NK-92 treated with Interleukin-12 subunit alpha and Interleukin-12 subunit beta, amount 100 ng/mL, for 24 hours (cell line): ENCODE data around the gene CDK14.

Experiments
- DNase-seq: peaks from one replicate; lab custom pipeline; 2025; lab: John Stamatoyannopoulos, UW

CDK14 gene

DNA sequence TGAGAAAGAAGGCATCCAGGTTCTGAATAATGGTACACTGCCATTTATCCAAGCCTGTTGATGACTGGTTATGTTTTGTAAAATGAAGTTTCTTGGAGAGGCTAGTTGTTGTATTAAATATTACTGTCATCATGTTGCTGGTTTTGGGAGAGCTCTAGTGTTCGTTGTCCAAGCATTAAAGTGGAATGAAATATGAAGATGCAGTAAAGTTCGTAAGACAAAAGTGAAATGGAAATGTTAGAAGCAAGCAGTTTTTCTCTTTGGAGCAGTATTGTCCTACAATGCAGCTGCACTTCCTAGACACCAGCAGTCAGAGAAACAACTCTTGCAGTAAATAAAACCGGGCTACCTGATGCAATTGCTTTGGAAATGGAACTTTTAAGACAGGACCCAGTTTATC is 511.3 kb downstream of the CDK14 start:
- DNase-seq, result no peak

DNA sequence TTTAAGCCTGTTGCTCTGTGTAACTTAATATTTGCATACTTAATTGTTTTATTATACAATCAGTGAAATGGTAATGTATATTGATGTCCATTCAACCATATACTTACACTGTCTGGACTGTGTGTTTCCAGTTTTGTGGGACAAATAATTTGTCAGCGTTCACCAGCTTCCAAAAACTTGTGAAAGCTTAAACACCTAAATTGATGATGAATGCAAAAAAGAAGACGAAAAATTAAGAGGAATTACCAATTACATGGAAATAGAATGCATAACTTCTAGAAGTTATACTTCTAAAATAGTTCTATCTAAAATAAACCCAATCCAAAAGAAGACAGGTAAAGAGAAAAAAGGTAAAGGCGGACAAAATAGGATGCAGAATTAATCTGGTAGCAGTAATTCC is 513.1 kb downstream of the CDK14 start:
- no peak for DNase-seq

DNA sequence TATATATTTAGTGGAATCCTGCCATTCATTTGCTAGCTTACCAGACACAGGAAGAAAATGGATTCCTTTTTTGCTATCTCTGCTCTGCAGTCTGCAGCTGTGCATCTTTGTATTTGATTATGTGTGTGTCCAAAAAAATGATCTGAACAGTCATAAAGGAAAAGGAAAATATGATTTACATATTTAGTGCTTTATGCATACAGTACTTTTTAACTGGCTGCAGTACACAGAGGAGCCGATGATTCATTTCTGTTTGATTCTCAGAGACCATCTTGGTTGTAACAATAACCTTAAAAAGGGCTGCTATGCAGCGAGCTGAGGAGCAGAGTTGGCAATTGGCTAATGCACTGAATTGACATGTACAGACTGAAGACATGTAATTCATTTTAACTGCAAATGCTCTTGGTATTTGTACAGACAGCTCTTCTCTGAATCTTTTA is 516.8 kb downstream of the CDK14 start:
- DNase-seq, result no peak

DNA sequence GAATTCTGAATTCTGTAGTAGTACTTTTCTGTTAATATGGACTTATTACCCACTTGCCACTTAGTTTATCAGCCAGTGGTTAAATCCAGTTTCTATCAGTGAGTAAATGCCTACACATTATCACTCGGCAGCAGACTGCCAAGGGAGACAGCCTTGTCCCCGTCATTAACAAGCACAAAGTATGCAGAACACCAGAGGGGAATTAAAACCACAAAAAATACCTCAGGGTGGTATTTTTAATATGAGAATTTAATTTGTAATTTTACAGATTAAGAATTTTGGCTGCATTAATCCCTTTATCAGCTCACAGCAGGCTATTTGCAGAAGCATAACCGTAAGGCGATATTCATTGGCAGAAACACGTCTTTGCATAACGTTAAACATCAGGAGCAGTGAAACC is 518.1 kb downstream of the CDK14 start:
- DNase-seq, result no peak

DNA sequence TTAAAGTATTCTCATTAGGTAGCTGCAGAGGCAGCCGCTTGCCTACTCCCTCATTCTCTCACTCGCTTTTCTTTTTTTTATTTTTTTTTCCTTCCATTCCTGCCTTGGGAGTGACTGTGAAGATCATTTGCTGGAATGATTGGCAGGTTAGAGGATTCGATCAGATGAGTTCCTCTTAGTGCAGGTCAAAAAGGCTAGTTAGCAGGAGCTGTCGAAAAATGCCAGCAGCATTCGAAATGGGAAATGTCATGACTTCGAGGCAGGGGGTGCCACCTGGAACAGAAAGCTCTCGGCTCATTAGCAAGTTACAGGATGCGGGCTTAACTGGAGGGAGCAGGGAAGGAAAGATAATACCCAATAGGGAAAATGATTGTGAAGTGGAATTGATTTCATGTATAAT is 530.6 kb downstream of the CDK14 start:
- DNase-seq, result no peak

DNA sequence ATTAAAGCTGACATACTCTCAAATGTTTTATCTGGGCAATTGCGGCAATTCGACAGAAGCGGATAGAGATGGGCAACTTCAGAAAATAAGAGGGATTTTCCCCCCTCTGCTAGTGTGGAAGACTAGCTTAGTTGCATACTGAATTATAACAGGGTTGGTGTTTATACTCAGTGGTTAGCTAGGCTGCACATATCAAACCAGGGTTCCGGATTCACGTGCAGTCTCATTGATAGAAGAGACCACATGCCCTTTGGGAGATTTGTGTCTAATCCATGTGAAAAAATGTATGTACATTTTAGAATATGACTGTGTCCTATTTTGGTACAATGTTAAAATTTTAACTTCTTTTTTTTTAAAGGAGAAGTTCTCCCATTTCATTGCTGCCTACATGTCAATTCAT is 531.2 kb downstream of the CDK14 start:
- no peak for DNase-seq

DNA sequence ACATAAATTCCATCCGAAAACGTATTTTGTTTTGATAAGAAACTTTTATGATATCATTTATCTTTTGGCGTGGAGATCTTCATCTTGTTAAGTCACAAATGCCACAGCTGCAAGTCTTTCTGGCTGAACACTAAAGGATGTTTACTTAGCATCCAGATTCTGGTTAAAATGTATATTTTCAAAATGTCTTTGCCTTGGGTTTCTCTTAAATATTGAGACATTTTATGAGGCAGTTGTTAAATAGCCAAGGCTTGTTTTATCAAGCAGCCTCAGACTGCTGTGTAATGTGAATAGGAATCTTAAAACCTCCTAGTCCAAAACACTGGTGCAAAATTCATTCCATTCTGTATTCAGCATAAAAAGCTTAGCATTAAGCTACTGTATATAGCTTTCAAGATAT is 531.8 kb downstream of the CDK14 start:
- no peak for DNase-seq

DNA sequence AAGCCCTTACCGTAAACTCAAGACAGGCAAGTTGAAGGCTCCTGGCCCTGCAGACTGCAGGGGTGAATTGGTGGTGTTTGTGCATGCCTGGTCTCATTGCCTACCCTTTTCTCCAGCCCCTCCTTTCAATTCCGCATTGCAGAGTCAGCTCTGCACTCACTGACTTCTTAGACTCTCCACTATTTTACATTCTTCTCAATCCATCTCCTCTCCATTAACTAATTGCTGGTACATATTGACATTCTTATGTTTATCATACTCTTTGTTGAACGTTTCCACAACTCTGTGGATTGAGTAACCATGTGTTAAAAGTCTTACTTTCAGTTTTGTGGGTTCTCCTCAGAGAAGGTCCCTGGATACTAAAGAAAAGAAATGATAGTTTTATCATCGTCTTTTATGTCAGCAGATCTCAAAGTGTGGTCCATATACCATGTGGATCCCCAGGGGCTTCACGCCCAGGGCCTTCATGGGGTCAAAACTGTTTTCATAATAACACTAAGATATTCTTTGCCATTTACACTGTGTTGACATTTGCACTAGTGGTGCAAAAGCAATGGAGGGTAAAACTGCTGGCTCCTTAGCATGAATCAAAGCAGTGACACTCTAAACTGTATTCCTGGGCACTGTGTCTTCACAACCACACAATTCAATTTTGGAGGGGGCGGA is 532.7 kb downstream of the CDK14 start:
- no peak for DNase-seq

DNA sequence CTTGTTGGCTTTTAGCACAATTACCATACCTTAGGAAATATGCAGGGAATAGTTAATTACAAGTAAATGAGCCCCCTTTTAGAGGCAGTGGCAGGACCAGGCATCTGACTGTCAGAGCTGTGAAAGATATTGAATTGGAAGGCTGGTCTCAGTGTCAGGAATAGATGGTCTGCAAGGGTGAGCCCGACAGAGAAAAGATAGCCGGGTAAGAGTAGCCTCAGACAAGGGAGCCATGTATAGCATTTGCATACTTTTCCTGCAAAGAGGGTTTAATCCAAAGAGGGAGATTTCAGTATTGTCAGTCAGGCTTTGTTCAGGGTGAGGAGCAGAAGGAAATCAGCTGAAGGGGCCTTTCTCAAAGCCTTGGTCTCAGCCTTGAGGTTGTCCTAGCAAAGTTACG is 539.2 kb downstream of the CDK14 start:
- DNase-seq, result no peak

DNA sequence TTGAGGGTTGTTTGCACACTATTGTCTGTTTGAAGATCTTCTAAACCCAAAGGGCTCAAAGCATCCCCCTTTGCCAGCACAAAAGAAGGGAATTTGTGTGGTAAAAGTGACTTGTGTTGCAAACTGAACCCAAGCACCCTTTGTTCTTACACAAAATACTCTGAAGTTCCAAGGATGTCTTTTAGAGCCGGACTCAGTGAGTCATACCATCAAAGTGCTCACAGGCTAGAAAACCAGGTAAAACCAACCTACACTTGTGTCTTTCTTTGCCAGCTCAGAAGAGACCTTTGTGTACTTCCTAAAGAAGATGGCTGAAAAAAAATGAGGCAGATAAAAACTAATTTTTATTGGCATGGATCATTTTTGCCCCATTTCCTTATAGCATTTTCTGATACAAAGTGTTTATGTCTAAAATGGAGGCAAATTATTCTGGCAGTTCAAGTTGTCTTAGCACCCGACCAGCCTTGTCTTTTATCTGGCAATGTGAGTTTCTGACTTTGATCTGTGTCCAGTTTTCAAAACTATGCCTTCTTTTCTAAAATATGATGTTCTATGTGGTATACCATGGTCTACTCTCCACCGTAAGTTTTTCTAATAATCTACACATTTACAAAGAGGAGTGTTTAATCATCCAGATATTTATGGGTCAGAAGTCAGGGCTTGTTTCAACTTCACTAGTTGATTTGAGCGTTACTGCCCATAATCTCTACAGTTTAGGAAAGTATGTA is 539.7 kb downstream of the CDK14 start:
- no peak for DNase-seq

DNA sequence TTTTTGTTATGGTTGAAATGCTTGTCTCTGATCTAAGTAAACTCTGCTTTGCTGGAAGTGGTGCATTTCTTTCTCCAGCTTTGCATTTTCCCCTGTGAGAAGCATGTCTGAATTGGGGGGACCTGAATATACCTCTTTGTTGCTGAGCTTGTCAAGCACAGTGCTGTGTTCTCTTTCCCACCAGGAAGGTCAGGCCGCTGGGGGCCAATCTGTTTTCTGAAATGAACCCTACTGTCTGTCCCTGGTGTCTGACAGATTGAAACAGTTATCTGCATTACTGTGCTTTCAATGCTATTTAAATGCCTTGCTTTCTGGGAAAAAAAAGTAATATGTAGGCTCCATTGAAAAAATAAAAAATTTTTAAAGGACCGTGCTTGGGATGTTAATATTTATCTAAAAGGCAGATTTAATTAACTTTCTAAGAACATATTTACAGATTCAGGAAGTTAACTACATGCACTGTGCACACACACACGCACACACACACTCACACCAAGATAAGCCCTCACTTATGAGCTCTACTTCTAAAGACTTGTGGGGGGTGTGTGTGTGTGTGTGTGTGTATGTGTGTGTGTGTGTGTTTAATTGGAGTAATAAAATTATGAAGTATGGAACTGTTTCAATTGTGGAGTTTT is 541.1 kb downstream of the CDK14 start:
- DNase-seq, result no peak

DNA sequence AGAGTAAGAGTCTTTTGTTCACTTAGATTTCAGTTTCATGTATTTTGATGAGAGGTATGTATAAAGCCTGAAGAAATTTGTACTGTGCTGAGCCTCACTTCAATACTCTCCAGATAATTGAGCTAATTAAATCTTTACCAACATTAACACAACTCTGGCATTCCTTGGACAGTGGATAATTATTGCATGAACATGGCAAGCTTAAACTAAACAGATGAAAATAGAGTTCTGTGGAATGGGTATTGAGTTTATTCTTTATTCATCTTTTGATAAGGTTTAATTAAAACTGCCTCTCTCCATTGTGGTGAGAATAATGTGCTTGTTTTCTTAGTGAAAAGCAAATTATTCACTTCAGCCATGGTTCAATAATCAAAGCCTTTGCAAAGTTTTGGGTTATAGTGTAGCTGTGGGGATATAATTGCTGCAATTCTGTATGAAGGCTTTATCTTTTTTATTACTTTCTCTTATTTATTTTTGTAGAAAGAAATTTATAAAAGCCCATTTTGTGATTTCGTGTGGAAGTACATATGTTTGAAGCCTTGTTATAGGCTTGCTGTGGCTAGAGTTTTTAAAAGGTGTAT is 541.8 kb downstream of the CDK14 start:
- DNase-seq, result no peak

DNA sequence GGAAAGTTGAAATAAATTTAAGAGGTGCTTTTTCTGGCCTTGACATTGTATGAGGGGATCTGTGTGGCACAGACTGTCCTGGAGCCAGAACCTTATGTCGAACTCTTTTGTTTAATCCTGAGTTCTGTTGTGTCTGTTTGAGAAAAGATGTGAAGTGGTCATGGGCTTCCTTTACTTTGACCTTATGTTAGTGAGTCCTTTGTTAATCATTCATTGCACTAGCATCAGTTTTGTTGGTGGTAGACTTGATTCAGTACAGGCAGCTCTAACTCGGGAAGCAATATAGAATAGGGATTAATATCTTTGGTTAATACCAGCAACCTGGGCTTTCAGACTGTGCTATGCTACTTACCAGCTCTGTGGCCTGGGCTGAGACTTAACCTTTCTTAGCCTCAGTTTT is 544.2 kb downstream of the CDK14 start:
- DNase-seq, result no peak

DNA sequence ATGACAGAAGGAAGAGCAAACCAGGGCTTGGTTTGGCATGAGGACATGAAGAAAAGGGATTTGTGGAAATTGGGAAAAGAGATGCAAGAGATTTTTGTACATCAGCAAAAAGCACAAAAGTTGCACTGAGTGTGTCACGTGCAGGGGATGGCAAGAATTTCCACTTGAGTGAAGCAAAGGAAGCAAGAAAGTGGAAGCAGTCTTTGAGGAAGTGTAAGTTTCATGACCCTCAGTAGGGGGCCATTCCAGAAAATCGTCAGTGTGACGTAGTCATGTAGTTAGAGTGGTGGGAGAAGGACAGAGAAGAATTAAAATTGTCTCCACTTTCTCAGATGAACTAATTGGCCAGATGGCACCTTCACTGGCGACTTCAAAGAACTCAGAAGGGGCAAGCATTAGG is 544.9 kb downstream of the CDK14 start:
- DNase-seq, result no peak

DNA sequence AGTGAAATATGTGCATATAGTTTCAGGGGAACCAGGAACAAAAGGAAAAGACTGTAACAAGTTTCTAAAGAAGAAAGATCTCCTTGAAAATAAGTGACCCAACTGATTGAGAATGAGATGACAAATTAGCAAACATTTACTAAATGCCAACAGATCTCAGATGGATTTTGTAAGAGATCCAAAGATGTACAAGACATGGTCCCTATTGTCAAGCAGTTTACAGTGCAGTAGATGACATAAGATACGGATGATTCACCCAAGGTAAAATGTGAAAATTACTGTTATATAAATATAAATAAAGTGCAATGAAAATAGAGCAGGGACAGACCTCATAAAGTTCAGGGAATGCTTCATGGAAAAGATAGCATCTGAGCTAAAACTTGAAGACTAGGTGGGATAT is 546.6 kb downstream of the CDK14 start:
- DNase-seq, result no peak

DNA sequence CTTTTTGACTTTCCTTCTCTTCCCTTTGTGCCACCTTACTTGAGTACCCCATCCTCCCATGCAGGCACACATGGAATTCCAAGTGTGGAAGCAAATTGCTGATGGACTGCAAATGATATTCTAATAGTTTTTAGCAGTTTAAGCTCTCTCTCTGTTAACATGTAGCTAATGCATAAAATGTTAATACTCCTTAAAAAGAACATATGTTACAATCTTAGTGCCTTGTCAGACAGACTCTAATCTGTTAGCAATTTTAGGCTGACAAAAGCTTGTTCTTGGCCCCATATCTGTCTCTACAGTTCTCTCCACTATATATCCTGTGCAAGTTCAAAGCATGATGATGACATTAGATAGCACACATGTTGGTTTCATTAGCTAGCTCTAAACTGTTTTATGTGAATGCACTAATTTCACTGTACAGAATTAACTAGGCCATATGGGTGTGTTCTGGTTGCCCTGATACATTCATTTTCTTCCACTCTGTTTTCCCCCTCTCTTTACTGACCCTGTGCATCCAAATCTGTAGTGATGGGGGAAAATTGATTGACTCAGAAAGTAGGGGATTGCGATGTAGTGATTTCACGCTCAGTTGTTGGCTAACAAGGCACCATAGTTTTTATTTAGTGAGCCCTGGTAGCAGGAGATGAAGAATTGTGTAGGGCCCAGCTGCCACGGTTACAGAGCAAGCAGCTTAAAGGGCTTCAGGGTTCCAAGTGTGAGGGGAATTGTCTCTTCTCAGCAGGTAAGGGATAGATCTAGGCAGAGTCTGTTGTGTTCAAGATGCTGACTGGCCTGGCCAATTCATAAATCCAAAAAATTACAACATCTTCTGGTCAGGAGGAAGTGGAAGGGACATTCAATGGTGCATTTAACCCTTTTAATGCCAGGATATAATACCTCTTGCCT is 553.5 kb downstream of the CDK14 start:
- DNase-seq, result no peak

DNA sequence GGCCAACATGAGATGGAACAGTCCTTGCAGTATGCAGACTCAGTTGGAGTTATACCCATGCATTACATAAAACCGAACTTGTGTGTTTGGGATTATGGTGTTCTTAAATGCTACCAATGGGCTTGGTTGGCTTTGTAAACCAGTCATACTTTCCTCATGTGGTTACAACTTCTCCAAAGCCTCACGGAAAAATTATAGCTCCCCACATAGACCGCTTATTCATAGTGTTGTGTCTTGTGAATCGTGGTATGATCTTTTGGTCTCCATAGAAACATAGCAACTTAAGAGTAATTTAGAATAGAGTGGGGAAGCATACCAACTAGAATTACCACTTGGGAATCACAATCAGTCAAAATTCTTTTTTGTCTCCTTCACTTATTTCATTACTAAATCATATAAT is 555.8 kb downstream of the CDK14 start:
- no peak for DNase-seq

DNA sequence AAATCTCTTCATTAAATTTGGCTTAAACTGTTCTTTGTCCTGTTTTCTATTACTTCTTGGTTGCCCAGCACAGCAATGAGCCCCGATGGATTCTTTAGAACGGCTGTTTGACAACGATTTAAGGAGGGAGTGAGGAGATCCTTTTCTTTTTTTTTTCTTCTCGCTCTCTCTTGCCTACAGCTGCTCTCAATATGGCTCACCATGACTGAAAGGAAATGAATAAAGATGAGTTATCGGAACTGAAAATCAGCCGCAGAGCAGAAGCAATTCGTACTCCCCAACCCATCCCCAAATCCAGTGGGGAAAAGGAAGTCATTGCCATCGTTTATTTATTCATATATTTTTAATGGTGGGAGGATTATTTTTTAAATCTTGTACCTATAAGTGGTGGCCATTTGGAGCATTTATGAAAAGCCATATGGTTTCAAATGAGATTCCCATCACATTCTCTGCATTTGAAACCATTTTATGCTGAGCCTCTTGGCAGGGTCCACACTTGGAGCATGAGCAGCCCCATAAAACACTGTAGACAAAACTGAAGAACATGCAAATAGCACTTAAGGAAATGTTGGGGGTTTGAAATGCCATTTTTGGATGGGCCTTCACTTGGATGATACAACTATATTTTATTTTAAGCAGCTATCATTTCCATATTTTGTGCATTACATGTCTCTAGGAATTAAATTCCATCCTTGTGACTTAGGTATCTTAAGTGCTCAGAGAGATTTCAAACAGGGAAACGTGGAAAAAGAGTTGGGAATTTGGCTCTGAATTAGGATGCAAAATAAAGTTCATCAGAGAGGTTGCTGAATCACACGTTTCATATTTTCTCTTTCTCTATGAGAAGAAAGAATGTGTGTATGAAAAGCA is 560.4 kb downstream of the CDK14 start:
- DNase-seq, result no peak

DNA sequence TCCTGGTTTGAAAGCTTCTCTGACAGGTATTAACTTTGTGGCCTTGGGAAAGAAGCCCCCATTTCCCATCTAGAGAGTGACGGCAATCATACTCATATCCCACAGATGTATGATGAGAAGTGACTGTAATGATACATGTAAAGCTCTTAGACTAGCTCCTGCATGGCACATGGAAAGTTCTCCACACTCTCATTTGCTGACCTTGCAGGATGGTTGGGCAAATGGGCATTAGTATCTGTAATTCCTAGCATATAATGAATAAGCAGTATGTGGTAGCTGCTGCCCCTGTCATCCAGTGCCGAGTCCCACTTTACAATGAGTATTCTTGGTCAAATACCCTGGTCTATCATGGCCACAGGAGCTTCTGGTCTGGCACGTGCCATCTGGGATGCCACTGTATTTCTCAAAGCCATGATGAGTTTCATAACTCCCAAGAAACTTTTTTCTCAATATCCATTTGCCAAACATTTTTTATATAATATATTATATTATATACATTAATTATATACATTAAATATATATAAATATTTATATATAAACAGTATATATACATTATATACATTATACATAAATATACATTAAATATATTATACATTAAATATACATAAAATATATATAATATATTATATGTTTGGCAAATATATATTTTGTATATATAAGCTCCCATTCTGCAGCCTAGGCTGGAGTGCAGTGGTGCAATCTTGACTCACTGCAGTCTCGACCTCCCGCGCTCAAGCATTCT is 561.6 kb downstream of the CDK14 start:
- DNase-seq, result no peak

DNA sequence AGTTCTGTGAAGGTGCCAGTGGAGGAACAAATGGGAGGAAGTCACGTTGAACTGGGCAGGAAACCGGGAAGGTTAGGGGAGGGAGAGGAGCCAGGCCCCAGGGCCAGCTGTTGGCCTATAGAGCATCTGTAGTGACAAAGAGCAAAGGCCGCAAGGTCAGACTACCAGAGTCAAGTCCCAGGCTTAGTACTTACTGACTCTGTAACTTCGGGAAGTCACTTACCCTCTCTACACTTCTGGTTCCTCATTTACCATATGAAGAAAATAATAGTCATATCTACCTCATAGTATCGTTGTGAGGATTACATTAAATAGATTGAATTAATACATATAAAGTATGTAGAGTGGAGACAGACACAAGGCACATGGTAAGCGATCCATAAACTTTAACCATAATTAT is 566.3 kb downstream of the CDK14 start:
- DNase-seq, result no peak
